ENCODE measurements around the gene SPATA31D3. TPM values are rescaled to one million over a fixed set of nuclear protein-coding genes. Genes with fewer than 3 reads are reported as not detected.

Gene SPATA31D3
- total and polyA plus RNA-seq, 2 of the 8 experiments (the other 6 are each of a cell fraction or from before 2014, with no cell fraction given) = not detected

GRCh38 chr9:81902196-81902595 lies 41.1 kb upstream of the SPATA31D3 start (continued):
- no peak for TF ChIP-seq CHD7 (IDR thresholded peaks at IDR 0.05; ENCODE audit: insufficient replicate concordance, low read length)
- no peak for TF ChIP-seq GABPA (IDR thresholded peaks at IDR 0.05; ENCODE audit: borderline replicate concordance, insufficient read depth, low read length)
- TF ChIP-seq BCL11A (IDR thresholded peaks at IDR 0.05; ENCODE audit: low read depth in 2 of 2, low read length in 2 of 2) = no peak
- TF ChIP-seq KDM4A (IDR thresholded peaks at IDR 0.05; ENCODE audit: low read depth, low read length, severe bottlenecking) = no peak
- no peak for TF ChIP-seq NRF1 (IDR thresholded peaks at IDR 0.05; ENCODE audit: low read depth, low read length)
- no peak for TF ChIP-seq YY1 (IDR thresholded peaks at IDR 0.05; ENCODE audit: low read depth, low read length)
- no peak for TF ChIP-seq KDM5A (IDR thresholded peaks at IDR 0.05; ENCODE audit: low read length)
- TF ChIP-seq RAD21 (IDR thresholded peaks at IDR 0.05 in 1 of 2, conservative IDR thresholded peaks at IDR 0.05 in 1 of 2; ENCODE audit: low read depth in 2 of 2, low read length in 2 of 2) = no peak

All from H1 (cell line).